WTC11 (cell line): ENCODE data around the gene GNAZ. TPM values are rescaled to one million over a fixed set of nuclear protein-coding genes. Genes with fewer than 3 reads are reported as not detected.

Experiments
- ATAC-seq: fragments of 200-7000 bp; cut with Tn5 transposase; 2 replicates; pipeline ENCODE4 v1.10.0; 2021; ENCODE audit warnings: mild to moderate bottlenecking, moderate library complexity
- CTCF ChIA-PET: fragments of 300-600 bp; sonication (Branson Sonifier 250); formaldehyde crosslinking; loops from one replicate; lab custom pipeline; 2021; ENCODE audit warnings: antibody characterized with exemption; lab: Charles Lee
- POLR2A ChIA-PET: fragments of 350-600 bp; sonication (Branson Sonifier 250); formaldehyde crosslinking; loops from one replicate; lab custom pipeline; 2021; ENCODE audit warnings: antibody characterized with exemption; lab: Charles Lee
- DNase-seq: peaks from one replicate; pipeline ENCODE4 v3.0.0; 2021; ENCODE audit warnings: low spot score
- H3K27ac Mint-ChIP-seq: 2 replicates; pipeline ENCODE4 v1.8.0; 2021; ENCODE audit warnings: mixed read lengths
- H3K27me3 Mint-ChIP-seq: 2 replicates; pipeline ENCODE4 v1.8.0; 2021; ENCODE audit warnings: low read depth, mild to moderate bottlenecking, moderate library complexity, mixed read lengths
- H3K36me3 Mint-ChIP-seq: 2 replicates; pipeline ENCODE4 v1.8.0; 2021; ENCODE audit warnings: mixed read lengths
- H3K4me1 Mint-ChIP-seq: 2 replicates; pipeline ENCODE4 v1.8.0; 2022; ENCODE audit warnings: mixed read lengths
- H3K4me3 Mint-ChIP-seq: 2 replicates; pipeline ENCODE4 v1.8.0; 2021; ENCODE audit warnings: mild to moderate bottlenecking, moderate library complexity, mixed read lengths
- H3K9me3 Mint-ChIP-seq: 2 replicates; pipeline ENCODE4 v1.8.0; 2021; ENCODE audit warnings: mixed read lengths
- ARID4B ChIP-seq: sonication (generic); formaldehyde crosslinking; IDR thresholded peaks from 2 replicates; pipeline ENCODE4 v1.8.0; 2023; ENCODE audit warnings: missing genetic modification reagents, mild to moderate bottlenecking, borderline replicate concordance
- ATF2 ChIP-seq: sonication (generic); formaldehyde crosslinking; IDR thresholded peaks from 2 replicates; pipeline ENCODE4 v1.8.1; 2022; ENCODE audit warnings: low read depth, missing genetic modification reagents, borderline replicate concordance
- CBFB ChIP-seq: sonication (generic); formaldehyde crosslinking; IDR thresholded peaks from 2 replicates; pipeline ENCODE4 v1.8.1; 2022; ENCODE audit warnings: mild to moderate bottlenecking, low read depth, missing genetic modification reagents
- CREM ChIP-seq: sonication (generic); formaldehyde crosslinking; IDR thresholded peaks from 2 replicates; pipeline ENCODE4 v1.8.1; 2022; ENCODE audit warnings: mild to moderate bottlenecking, missing genetic modification reagents, moderate library complexity
- GTF2I ChIP-seq: fragments of 250-450 bp; sonication (Bioruptor Pico); conservative IDR thresholded peaks from 2 replicates; pipeline ENCODE4 v1.4.0; 2021; ENCODE audit warnings: mild to moderate bottlenecking
- HMGXB4 ChIP-seq: sonication (generic); formaldehyde crosslinking; IDR thresholded peaks from 2 replicates; pipeline ENCODE4 v1.8.1; 2023; ENCODE audit warnings: mild to moderate bottlenecking, moderate library complexity, missing genetic modification reagents
- IRF2 ChIP-seq: sonication (generic); formaldehyde crosslinking; IDR thresholded peaks from 2 replicates; pipeline ENCODE4 v1.8.0; 2022; ENCODE audit warnings: low read depth, missing genetic modification reagents, borderline replicate concordance
- NR3C1 ChIP-seq: sonication (generic); formaldehyde crosslinking; conservative IDR thresholded peaks from 2 replicates; pipeline ENCODE4 v1.8.1; 2023; ENCODE audit warnings: low read depth, mild to moderate bottlenecking, missing genetic modification reagents
- PRRX2 ChIP-seq: fragments of 250-450 bp; sonication (Bioruptor Pico); IDR thresholded peaks from 2 replicates; pipeline ENCODE4 v1.8.0; 2021; ENCODE audit warnings: mild to moderate bottlenecking
- SMAD4 ChIP-seq: sonication (generic); formaldehyde crosslinking; IDR thresholded peaks from 2 replicates; pipeline ENCODE4 v1.8.0; 2022; ENCODE audit warnings: mild to moderate bottlenecking, missing genetic modification reagents
- SOX15 ChIP-seq: fragments of 250-450 bp; sonication (Bioruptor Pico); IDR thresholded peaks from 2 replicates; pipeline ENCODE4 v1.9.0; 2021; ENCODE audit warnings: mild to moderate bottlenecking
- TEAD4 ChIP-seq: sonication (generic); formaldehyde crosslinking; IDR thresholded peaks from 2 replicates; pipeline ENCODE4 v1.8.0; 2022; ENCODE audit warnings: mild to moderate bottlenecking, missing genetic modification reagents
- USF2 ChIP-seq: sonication (generic); formaldehyde crosslinking; IDR thresholded peaks from 2 replicates; pipeline ENCODE4 v1.8.1; 2023; ENCODE audit warnings: mild to moderate bottlenecking, missing genetic modification reagents, moderate library complexity
- ZBTB21 ChIP-seq: sonication (generic); formaldehyde crosslinking; IDR thresholded peaks from 2 replicates; pipeline ENCODE4 v1.8.1; 2023; ENCODE audit warnings: mild to moderate bottlenecking, missing genetic modification reagents, borderline replicate concordance
- ZNF138 ChIP-seq: sonication (generic); formaldehyde crosslinking; conservative IDR thresholded peaks from 2 replicates; pipeline ENCODE4 v1.8.1; 2022; ENCODE audit warnings: mild to moderate bottlenecking, moderate library complexity, missing genetic modification reagents
- ZNF232 ChIP-seq: sonication (generic); formaldehyde crosslinking; IDR thresholded peaks from 2 replicates; pipeline ENCODE4 v1.8.0; 2022; ENCODE audit warnings: mild to moderate bottlenecking, missing genetic modification reagents
- ZNF396 ChIP-seq: fragments of 250-450 bp; sonication (Bioruptor Pico); IDR thresholded peaks from 2 replicates; pipeline ENCODE4 v1.8.0; 2021; ENCODE audit warnings: mild to moderate bottlenecking, moderate library complexity, borderline replicate concordance
- total RNA-seq: library from RNA; stranded (reverse); gene quantifications from 3 replicates; pipeline ENCODE4 v1.2.3, GENCODE V29; 2021
- TF ChIP-seq, protein P1 (sequence below): sonication (generic); formaldehyde crosslinking; conservative IDR thresholded peaks from 2 replicates; pipeline ENCODE4 v1.8.1; 2022; ENCODE audit warnings: mild to moderate bottlenecking, missing genetic modification reagents
- TF ChIP-seq, protein P2 (sequence below): sonication (generic); formaldehyde crosslinking; IDR thresholded peaks from 2 replicates; pipeline ENCODE4 v1.8.1; 2023; ENCODE audit warnings: mild to moderate bottlenecking, missing genetic modification reagents, borderline replicate concordance
- TF ChIP-seq, protein P3 (sequence below): sonication (generic); formaldehyde crosslinking; IDR thresholded peaks from 2 replicates; pipeline ENCODE4 v1.8.0; 2022; ENCODE audit warnings: mild to moderate bottlenecking, missing genetic modification reagents
- TF ChIP-seq, protein P4 (sequence below): fragments of 250-450 bp; sonication (Bioruptor Pico); IDR thresholded peaks from 2 replicates; pipeline ENCODE4 v1.8.0; 2021; ENCODE audit warnings: mild to moderate bottlenecking

Gene GNAZ
- total RNA-seq, 1 experiment from 2014 or later: 9.9 TPM

DNA sequence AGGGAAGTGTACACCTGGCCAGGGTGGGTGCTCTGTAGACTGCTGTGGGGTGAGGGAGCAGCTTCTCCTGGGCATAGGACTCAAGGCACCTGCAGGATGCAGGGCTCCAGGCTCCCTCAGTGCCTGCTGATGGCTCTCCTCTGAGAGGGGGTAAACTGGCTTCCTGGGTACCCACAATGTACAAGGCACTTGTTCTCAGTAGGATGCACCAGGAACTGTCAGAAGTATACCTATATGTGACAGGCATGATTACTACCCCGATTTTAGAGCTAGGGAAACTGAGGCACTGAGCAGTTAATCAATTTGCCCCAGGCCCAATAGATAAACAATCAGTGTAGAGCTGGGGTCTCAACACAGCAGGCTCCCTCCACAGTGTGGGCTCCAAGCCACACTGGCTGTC is 31.4 kb upstream of the GNAZ start:
- no peak for TF ChIP-seq IRF2 (CRISPR knock-in tag)
- TF ChIP-seq, protein P1, sequence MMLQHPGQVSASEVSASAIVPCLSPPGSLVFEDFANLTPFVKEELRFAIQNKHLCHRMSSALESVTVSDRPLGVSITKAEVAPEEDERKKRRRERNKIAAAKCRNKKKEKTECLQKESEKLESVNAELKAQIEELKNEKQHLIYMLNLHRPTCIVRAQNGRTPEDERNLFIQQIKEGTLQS (CRISPR knock-in tag): no peak
- no peak for TF ChIP-seq GTF2I (CRISPR knock-in tag)
- no peak for TF ChIP-seq CREM (CRISPR knock-in tag)
- TF ChIP-seq, protein P2, sequence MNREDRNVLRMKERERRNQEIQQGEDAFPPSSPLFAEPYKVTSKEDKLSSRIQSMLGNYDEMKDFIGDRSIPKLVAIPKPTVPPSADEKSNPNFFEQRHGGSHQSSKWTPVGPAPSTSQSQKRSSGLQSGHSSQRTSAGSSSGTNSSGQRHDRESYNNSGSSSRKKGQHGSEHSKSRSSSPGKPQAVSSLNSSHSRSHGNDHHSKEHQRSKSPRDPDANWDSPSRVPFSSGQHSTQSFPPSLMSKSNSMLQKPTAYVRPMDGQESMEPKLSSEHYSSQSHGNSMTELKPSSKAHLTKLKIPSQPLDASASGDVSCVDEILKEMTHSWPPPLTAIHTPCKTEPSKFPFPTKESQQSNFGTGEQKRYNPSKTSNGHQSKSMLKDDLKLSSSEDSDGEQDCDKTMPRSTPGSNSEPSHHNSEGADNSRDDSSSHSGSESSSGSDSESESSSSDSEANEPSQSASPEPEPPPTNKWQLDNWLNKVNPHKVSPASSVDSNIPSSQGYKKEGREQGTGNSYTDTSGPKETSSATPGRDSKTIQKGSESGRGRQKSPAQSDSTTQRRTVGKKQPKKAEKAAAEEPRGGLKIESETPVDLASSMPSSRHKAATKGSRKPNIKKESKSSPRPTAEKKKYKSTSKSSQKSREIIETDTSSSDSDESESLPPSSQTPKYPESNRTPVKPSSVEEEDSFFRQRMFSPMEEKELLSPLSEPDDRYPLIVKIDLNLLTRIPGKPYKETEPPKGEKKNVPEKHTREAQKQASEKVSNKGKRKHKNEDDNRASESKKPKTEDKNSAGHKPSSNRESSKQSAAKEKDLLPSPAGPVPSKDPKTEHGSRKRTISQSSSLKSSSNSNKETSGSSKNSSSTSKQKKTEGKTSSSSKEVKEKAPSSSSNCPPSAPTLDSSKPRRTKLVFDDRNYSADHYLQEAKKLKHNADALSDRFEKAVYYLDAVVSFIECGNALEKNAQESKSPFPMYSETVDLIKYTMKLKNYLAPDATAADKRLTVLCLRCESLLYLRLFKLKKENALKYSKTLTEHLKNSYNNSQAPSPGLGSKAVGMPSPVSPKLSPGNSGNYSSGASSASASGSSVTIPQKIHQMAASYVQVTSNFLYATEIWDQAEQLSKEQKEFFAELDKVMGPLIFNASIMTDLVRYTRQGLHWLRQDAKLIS (CRISPR knock-in tag): no peak
- TF ChIP-seq ATF2 (CRISPR knock-in tag): no peak
- no peak for TF ChIP-seq ZNF232 (CRISPR knock-in tag)
- no peak for TF ChIP-seq HMGXB4 (CRISPR knock-in tag)
- peaks cover 19% of the 10 kb centered on the region for H3K4me1 Mint-ChIP-seq
- POLR2A ChIA-PET: no interaction called here
- no peak for ATAC-seq
- no peaks in the 10 kb centered on the region for H3K36me3 Mint-ChIP-seq
- H3K27me3 Mint-ChIP-seq: peaks cover 32% of the 10 kb centered on the region
- H3K4me3 Mint-ChIP-seq: no peak overlapping the region
- H3K27ac Mint-ChIP-seq: no peak overlapping the region
- no peak for DNase-seq
- H3K9me3 Mint-ChIP-seq: peaks cover 4% of the 10 kb centered on the region
- CTCF ChIA-PET: no interaction called here

DNA sequence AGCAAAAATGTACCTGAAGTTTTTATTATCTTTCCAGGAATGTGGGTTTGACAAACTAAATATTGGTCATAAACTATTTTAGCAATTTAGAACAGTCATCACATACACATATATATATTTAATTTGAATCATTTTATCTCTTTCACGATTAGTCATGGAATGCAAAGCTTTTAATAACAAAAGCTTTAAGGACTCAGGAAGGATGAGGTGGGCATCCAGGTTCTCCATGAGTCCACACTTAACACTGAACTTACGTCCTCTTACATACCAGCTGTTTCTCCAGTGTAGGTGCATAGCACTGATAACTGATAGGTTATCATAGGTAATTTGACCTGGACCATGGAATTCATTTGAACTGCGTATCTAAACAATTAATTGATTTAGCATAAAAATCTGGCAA is 28.1 kb upstream of the GNAZ start:
- H3K27ac Mint-ChIP-seq: no peak overlapping the region
- peaks cover 21% of the 10 kb centered on the region for H3K4me1 Mint-ChIP-seq
- ATAC-seq (no peak), DNase-seq (no peak)
- H3K9me3 Mint-ChIP-seq: peaks cover 12% of the 10 kb centered on the region
- H3K4me3 Mint-ChIP-seq: no peak overlapping the region
- H3K27me3 Mint-ChIP-seq: peaks cover 30% of the 10 kb centered on the region
- peaks cover 10% of the 10 kb centered on the region; the same call in 1 of the 2 replicates for H3K36me3 Mint-ChIP-seq
- ChIA-PET POLR2A (no interaction called here), CTCF (no interaction called here)
- no peak for TF ChIP-seq PRRX2 (CRISPR knock-in tag)
- TF ChIP-seq ZNF396: no peak
- TF ChIP-seq, protein P3, sequence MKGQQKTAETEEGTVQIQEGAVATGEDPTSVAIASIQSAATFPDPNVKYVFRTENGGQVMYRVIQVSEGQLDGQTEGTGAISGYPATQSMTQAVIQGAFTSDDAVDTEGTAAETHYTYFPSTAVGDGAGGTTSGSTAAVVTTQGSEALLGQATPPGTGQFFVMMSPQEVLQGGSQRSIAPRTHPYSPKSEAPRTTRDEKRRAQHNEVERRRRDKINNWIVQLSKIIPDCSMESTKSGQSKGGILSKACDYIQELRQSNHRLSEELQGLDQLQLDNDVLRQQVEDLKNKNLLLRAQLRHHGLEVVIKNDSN (CRISPR knock-in tag): no peak
- TF ChIP-seq NR3C1 (CRISPR knock-in tag): no peak
- no peak for TF ChIP-seq CBFB (CRISPR knock-in tag)
- no peak for TF ChIP-seq USF2 (CRISPR knock-in tag)
- no peak for TF ChIP-seq SMAD4 (CRISPR knock-in tag)
- TF ChIP-seq ARID4B: no peak
- TF ChIP-seq, protein P4, sequence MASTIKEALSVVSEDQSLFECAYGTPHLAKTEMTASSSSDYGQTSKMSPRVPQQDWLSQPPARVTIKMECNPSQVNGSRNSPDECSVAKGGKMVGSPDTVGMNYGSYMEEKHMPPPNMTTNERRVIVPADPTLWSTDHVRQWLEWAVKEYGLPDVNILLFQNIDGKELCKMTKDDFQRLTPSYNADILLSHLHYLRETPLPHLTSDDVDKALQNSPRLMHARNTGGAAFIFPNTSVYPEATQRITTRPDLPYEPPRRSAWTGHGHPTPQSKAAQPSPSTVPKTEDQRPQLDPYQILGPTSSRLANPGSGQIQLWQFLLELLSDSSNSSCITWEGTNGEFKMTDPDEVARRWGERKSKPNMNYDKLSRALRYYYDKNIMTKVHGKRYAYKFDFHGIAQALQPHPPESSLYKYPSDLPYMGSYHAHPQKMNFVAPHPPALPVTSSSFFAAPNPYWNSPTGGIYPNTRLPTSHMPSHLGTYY (CRISPR knock-in tag): no peak
- no peak for TF ChIP-seq ZNF138 (CRISPR knock-in tag)
- no peak for TF ChIP-seq ZBTB21 (CRISPR knock-in tag)
- TF ChIP-seq TEAD4 (CRISPR knock-in tag): no peak
- TF ChIP-seq SOX15 (CRISPR knock-in tag): no peak
